ENCODE results near the gene SIGLEC10. TPM values are rescaled to one million over a fixed set of nuclear protein-coding genes. Genes with fewer than 3 reads are reported as not detected.
A peak's percentile ranks its signal among the peaks of the same experiment; 100 is the strongest.

The SIGLEC10 gene
- total and polyA plus RNA-seq, 2 of the 4 experiments (the other 2 are of a cell fraction), result not detected

DNA sequence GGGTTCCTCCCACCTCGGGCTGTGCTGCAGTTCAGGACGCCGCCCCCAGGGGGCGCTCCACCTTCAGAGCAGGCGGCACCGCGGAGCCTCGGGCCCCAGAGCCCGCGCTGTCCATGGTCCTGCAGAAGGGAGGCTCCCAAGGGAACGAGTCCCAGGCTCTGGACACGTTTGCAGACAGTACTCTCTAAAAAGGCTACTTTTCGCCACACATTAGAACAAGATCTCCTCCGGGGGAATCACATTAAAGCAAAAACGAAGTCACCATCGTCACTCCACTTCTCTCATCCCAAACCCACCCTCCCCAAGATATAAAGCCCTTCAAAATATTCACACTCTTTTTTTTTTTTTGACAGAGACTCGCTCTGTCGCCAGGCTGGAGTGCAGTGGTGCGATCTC, 4.6 kb upstream of the SIGLEC10 start:
- H3K56ac ChIP-seq (ENCODE audit: extremely low read depth, insufficient read depth, low read length), result no peak overlapping the region
- no peaks in the 10 kb centered on the region for H3K9me3 ChIP-seq (ENCODE audit: control insufficient read depth, insufficient read depth, low read length)
- no peak overlapping the region for H3K14ac ChIP-seq (replicated peaks; ENCODE audit: low read depth, low read length)
- H3K4me1 ChIP-seq (ENCODE audit: control insufficient read depth, insufficient read depth, low read length), result no peaks in the 10 kb centered on the region
- H3K18ac ChIP-seq (ENCODE audit: low read depth, low read length), result no peak overlapping the region
- no peak overlapping the region for H3K23ac ChIP-seq (ENCODE audit: low read depth, low read length)
- no peaks in the 10 kb centered on the region for H3K27me3 ChIP-seq (ENCODE audit: control insufficient read depth, insufficient read depth, low read length)
- dilution Hi-C loops (cut with HindIII; ENCODE audit: low sequenced_read_pairs, unreplicated experiment) (no loop called here), in situ Hi-C loops (cut with MboI; ENCODE audit: low sequenced_read_pairs) (no loop called here), intact Hi-C loops (cut with micrococcal nuclease) (loop anchor here (2.0 to 5.0 kb wide), 4 partner anchors 85 to 357 kb away; no protein-coding TSS in a partner anchor)
- H2BK120ac ChIP-seq (ENCODE audit: low read depth, low read length), result no peak overlapping the region
- H2AFZ ChIP-seq (replicated peaks; ENCODE audit: low read length, poor library complexity), result no peak overlapping the region
- no peak overlapping the region for H2BK20ac ChIP-seq (ENCODE audit: low read depth, low read length)
- no peaks in the 10 kb centered on the region for H3K79me1 ChIP-seq (ENCODE audit: low read depth in 1 of 2, low read length in 2 of 2)
- peak overlapping the region; percentile 76 for H2AK9ac ChIP-seq (replicated peaks; ENCODE audit: low read depth, low read length, poor library complexity)
- ATAC-seq (ENCODE audit: low read depth) (peak; percentile 100), DNase-seq (peak; percentile 59)
- no peak overlapping the region for H3K27ac ChIP-seq (ENCODE audit: insufficient read depth, low read length)
- no peak overlapping the region for H3K9ac ChIP-seq (ENCODE audit: low read depth, low read length)
- H2AK5ac ChIP-seq (ENCODE audit: low read depth, low read length), result no peak overlapping the region
- H3K36me3 ChIP-seq (ENCODE audit: control insufficient read depth, insufficient read depth, low read length), result no peaks in the 10 kb centered on the region
- WGBS, 2 experiments (ENCODE audit: extremely low coverage in 2 of 2, insufficient read length in 1 of 2), result 0% methylated on average over 2 of the region's 19 CpGs; no CpG with 5 or more reads in 1 of the 2 experiments
- no peak overlapping the region for H2BK5ac ChIP-seq (ENCODE audit: low read depth, low read length, poor library complexity, severe bottlenecking)
- no peak overlapping the region for H4K91ac ChIP-seq (ENCODE audit: insufficient read depth, low read depth, low read length)
- H4K5ac ChIP-seq (ENCODE audit: low read depth, low read length), result no peak overlapping the region
- H2BK15ac ChIP-seq (ENCODE audit: low read depth, low read length), result no peak overlapping the region
- H3K4me3 ChIP-seq (ENCODE audit: insufficient read depth, low read depth, low read length), result no peak overlapping the region
- POLR2A ChIA-PET (ENCODE audit: unreplicated experiment), result no interaction called here
- H3K4me2 ChIP-seq (ENCODE audit: low read depth, low read length), result no peak overlapping the region
- no peak overlapping the region for H3K4ac ChIP-seq (ENCODE audit: low read depth, low read length)
- BruUV-seq (replicated peaks), result no TSS peak
- H4K20me1 ChIP-seq (ENCODE audit: insufficient read depth, low read length), result no peaks in the 10 kb centered on the region
- no peaks in the 10 kb centered on the region for H3K9me1 ChIP-seq (ENCODE audit: insufficient read depth, low read length)
- CTCF ChIA-PET, result interaction anchor here (0.5 to 1.9 kb wide), 4 partner anchors 16 to 356 kb away, joined by 3 to 6 read pairs (median 4); no protein-coding TSS in a partner anchor
- H4K8ac ChIP-seq (ENCODE audit: low read depth in 2 of 2, low read length in 2 of 2), result no peak overlapping the region
- TF ChIP-seq CHD1 (IDR thresholded peaks at IDR 0.05; ENCODE audit: low read depth, low read length) (no peak), SMC3 (IDR thresholded peaks at IDR 0.05; ENCODE audit: low read depth, low read length) (peak; percentile 75), MAFK (IDR thresholded peaks at IDR 0.05; ENCODE audit: low read depth, low read length) (no peak), RFX5 (IDR thresholded peaks at IDR 0.05; ENCODE audit: low read depth, low read length) (no peak), MXI1 (IDR thresholded peaks at IDR 0.05; ENCODE audit: borderline replicate concordance, low read depth, low read length) (peak; percentile 68; the same call in 1 of the 2 replicates), MAZ (IDR thresholded peaks at IDR 0.05; ENCODE audit: borderline replicate concordance, low read depth, low read length) (peak; percentile 61; the same call in 1 of the 2 replicates), RAD21 (IDR thresholded peaks at IDR 0.05; ENCODE audit: low read length) (peak; percentile 76), BHLHE40 (IDR thresholded peaks at IDR 0.05; ENCODE audit: low read depth, low read length) (no peak; the same call in 1 of the 2 replicates), CEBPB (IDR thresholded peaks at IDR 0.05; ENCODE audit: low read depth, low read length) (no peak), POLR2A (IDR thresholded peaks at IDR 0.05; ENCODE audit: low read depth, low read length) (no peak), RCOR1 (IDR thresholded peaks at IDR 0.05; ENCODE audit: insufficient replicate concordance, low read length) (peak; percentile 63), FOS (IDR thresholded peaks at IDR 0.05; ENCODE audit: low read depth, low read length) (no peak)
- TF ChIP-seq, protein P1, sequence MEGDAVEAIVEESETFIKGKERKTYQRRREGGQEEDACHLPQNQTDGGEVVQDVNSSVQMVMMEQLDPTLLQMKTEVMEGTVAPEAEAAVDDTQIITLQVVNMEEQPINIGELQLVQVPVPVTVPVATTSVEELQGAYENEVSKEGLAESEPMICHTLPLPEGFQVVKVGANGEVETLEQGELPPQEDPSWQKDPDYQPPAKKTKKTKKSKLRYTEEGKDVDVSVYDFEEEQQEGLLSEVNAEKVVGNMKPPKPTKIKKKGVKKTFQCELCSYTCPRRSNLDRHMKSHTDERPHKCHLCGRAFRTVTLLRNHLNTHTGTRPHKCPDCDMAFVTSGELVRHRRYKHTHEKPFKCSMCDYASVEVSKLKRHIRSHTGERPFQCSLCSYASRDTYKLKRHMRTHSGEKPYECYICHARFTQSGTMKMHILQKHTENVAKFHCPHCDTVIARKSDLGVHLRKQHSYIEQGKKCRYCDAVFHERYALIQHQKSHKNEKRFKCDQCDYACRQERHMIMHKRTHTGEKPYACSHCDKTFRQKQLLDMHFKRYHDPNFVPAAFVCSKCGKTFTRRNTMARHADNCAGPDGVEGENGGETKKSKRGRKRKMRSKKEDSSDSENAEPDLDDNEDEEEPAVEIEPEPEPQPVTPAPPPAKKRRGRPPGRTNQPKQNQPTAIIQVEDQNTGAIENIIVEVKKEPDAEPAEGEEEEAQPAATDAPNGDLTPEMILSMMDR (conservative IDR thresholded peaks at IDR 0.05; ENCODE audit: low read depth, low read length), result peak; percentile 94

All from IMR-90 (cell line).